HUES6 (cell line): ENCODE data around the gene CADPS.

ENCODE experiments used
- H3K27ac ChIP-seq: 2 replicates; pipeline ENCODE4 v1.7.0; 2013; ENCODE audit warnings: low read depth, mild to moderate bottlenecking, low read length, inconsistent platforms
- H3K27me3 ChIP-seq: 2 replicates; pipeline ENCODE4 v1.6.1; 2013; ENCODE audit warnings: low read length; ENCODE audit not compliant: control insufficient read depth, insufficient read depth
- H3K36me3 ChIP-seq: 2 replicates; pipeline ENCODE4 v1.6.1; 2013; ENCODE audit warnings: low read length; ENCODE audit not compliant: control insufficient read depth, insufficient read depth
- H3K4me1 ChIP-seq: 2 replicates; pipeline ENCODE4 v1.6.1; 2013; ENCODE audit warnings: low read length; ENCODE audit not compliant: control insufficient read depth, insufficient read depth
- H3K4me3 ChIP-seq: 2 replicates; pipeline ENCODE4 v1.5.1; 2013; ENCODE audit warnings: low read depth, low read length
- H3K9ac ChIP-seq: one replicate; pipeline ENCODE4 v1.6.1; 2013; ENCODE audit warnings: mild to moderate bottlenecking, low read length
- H3K9me3 ChIP-seq: 2 replicates; pipeline ENCODE4 v1.6.1; 2013; ENCODE audit warnings: low read depth, low read length; ENCODE audit not compliant: control insufficient read depth, insufficient read depth

CADPS gene

GRCh38 chr3:62749657-62750056 is 125.6 kb downstream of the CADPS start:
- Histone ChIP-seq H3K27me3 (no peaks in the 10 kb centered on the region), H3K4me1 (no peaks in the 10 kb centered on the region), H3K4me3 (no peak overlapping the region), H3K27ac (no peak overlapping the region), H3K9me3 (no peaks in the 10 kb centered on the region), H3K9ac (no peak overlapping the region), H3K36me3 (no peaks in the 10 kb centered on the region)

- Histone ChIP-seq H3K4me1 (no peaks in the 10 kb centered on the region), H3K27me3 (no peaks in the 10 kb centered on the region), H3K27ac (no peak overlapping the region)
Observed at GRCh38 chr3:62749130-62749529, 126.1 kb downstream of the CADPS start.

GRCh38 chr3:62737449-62737848 is 137.8 kb downstream of the CADPS start:
- Histone ChIP-seq H3K9ac (no peak overlapping the region), H3K4me3 (no peak overlapping the region), H3K27me3 (no peaks in the 10 kb centered on the region), H3K4me1 (no peaks in the 10 kb centered on the region), H3K27ac (no peak overlapping the region), H3K36me3 (no peaks in the 10 kb centered on the region), H3K9me3 (peaks cover 7% of the 10 kb centered on the region; the same call in 1 of the 2 replicates)

More at GRCh38 chr3:62749130-62749529, 126.1 kb downstream of the CADPS start:
- Histone ChIP-seq H3K9me3 (no peaks in the 10 kb centered on the region), H3K4me3 (no peak overlapping the region), H3K36me3 (no peaks in the 10 kb centered on the region), H3K9ac (no peak overlapping the region)

DNA sequence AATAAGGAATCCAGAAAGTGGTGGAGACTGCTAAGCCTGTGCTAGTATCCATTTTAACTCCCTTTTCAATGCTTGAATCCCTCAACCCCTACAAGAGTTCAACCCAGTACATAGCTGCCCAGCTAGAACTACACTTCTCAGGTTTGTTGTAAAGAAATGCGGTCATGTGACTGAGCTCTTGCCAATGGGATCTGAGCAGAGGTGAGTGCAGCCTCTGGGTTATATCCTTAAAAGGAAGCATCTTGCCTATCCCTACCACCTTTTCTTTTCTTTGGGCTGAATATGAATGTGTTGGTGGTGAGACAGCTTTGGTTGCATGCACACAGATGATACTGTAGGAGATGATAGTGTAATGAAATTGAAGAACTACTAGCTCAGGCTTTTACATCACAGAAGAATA is 139.7 kb downstream of the CADPS start:
- H3K4me3 ChIP-seq, result no peak overlapping the region
- peaks cover 7% of the 10 kb centered on the region; the same call in 1 of the 2 replicates for H3K9me3 ChIP-seq
- no peak overlapping the region for H3K9ac ChIP-seq
- H3K36me3 ChIP-seq, result no peaks in the 10 kb centered on the region
- H3K27ac ChIP-seq, result no peak overlapping the region
- no peaks in the 10 kb centered on the region for H3K4me1 ChIP-seq
- H3K27me3 ChIP-seq, result no peaks in the 10 kb centered on the region

- Histone ChIP-seq H3K27me3 (no peaks in the 10 kb centered on the region), H3K4me1 (no peaks in the 10 kb centered on the region), H3K4me3 (no peak overlapping the region), H3K36me3 (no peaks in the 10 kb centered on the region), H3K9me3 (no peaks in the 10 kb centered on the region), H3K9ac (no peak overlapping the region), H3K27ac (no peak overlapping the region)
Observed at GRCh38 chr3:62732183-62732904, 142.9 kb downstream of the CADPS start.

GRCh38 chr3:62727981-62728380 is 147.2 kb downstream of the CADPS start:
- no peaks in the 10 kb centered on the region for H3K9me3 ChIP-seq
- H3K9ac ChIP-seq, result no peak overlapping the region
- H3K36me3 ChIP-seq, result no peaks in the 10 kb centered on the region
- H3K4me3 ChIP-seq, result no peak overlapping the region
- H3K27me3 ChIP-seq, result no peaks in the 10 kb centered on the region
- no peak overlapping the region for H3K27ac ChIP-seq
- H3K4me1 ChIP-seq, result peaks cover 10% of the 10 kb centered on the region

- Histone ChIP-seq H3K36me3 (no peaks in the 10 kb centered on the region), H3K27ac (no peak overlapping the region), H3K27me3 (no peaks in the 10 kb centered on the region), H3K4me1 (peaks cover 11% of the 10 kb centered on the region), H3K9me3 (no peaks in the 10 kb centered on the region), H3K4me3 (no peak overlapping the region), H3K9ac (no peak overlapping the region)
Observed at GRCh38 chr3:62727536-62727935, 147.7 kb downstream of the CADPS start.

DNA sequence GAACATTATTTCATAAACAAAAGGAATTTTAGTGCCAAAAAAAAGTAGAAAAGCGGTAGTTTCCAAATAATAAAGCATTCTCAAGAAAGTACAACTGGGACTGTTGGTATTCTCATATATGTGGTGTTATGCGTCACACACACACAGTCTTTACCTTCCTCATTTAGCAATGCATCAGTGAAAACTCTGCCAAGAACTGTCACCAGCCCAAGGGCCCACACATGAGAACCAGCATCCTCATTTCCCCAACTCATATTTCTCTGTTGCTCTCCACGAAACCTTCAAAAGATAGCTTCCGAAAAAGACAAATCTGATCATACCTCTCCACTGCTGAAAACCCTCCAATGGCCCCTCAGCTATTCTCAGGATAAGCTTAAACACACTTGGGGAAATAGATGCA is 150.7 kb downstream of the CADPS start:
- Histone ChIP-seq H3K9me3 (no peaks in the 10 kb centered on the region), H3K4me1 (peaks cover 11% of the 10 kb centered on the region), H3K27ac (no peak overlapping the region), H3K9ac (no peak overlapping the region), H3K4me3 (no peak overlapping the region), H3K36me3 (no peaks in the 10 kb centered on the region), H3K27me3 (no peaks in the 10 kb centered on the region)

GRCh38 chr3:62723914-62724217 is 151.3 kb downstream of the CADPS start:
- Histone ChIP-seq H3K4me1 (peaks cover 14% of the 10 kb centered on the region), H3K27ac (no peak overlapping the region), H3K27me3 (no peaks in the 10 kb centered on the region), H3K9me3 (no peaks in the 10 kb centered on the region), H3K4me3 (no peak overlapping the region), H3K9ac (no peak overlapping the region), H3K36me3 (no peaks in the 10 kb centered on the region)

DNA sequence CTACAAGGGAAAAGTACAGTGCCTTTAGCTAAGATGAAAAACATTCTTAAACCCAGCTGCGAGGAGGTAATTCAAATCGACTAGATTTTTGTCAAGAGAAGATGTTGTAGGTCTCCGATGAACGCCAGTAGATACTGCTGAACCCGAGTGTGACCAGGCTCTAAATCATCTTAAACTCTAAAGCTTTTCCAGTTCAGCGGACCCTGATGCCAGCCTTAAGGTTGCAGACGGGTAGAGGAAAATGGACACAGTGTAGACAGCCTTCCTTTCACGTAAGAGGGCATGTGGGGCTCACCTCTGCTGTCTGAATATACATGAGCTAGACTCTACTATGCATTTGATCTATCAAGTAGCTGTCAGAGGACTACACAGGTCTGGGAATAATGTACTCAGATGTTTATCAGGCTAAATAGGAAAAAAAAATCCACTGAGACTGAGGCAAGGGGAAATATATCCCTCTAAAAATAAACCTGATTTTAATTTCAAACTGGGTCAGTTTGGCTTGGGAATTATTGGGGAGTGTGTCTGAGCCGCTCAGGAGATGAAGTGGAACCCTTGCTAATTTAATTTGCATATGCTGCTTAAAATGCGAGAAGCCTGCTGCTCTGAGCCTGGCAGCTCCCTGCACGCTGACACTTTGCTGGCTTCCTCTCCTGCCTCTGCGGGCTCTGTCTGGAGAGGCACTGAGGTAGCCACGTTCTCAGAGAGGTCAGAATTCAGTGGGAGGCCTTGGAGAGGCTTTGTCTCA is 151.9 kb downstream of the CADPS start:
- Histone ChIP-seq H3K4me3 (no peak overlapping the region), H3K9ac (no peak overlapping the region), H3K9me3 (no peaks in the 10 kb centered on the region), H3K27ac (no peak overlapping the region), H3K27me3 (no peaks in the 10 kb centered on the region), H3K36me3 (no peaks in the 10 kb centered on the region), H3K4me1 (peaks cover 19% of the 10 kb centered on the region)

GRCh38 chr3:62722344-62722743 is 152.9 kb downstream of the CADPS start:
- no peaks in the 10 kb centered on the region for H3K27me3 ChIP-seq
- H3K9me3 ChIP-seq, result no peaks in the 10 kb centered on the region
- H3K36me3 ChIP-seq, result no peaks in the 10 kb centered on the region
- H3K4me3 ChIP-seq, result no peak overlapping the region
- H3K27ac ChIP-seq, result no peak overlapping the region
- H3K9ac ChIP-seq, result no peak overlapping the region
- H3K4me1 ChIP-seq, result peaks cover 19% of the 10 kb centered on the region
